ENCODE data around the gene COL1A2. TPM values are rescaled to one million over a fixed set of nuclear protein-coding genes. Genes with fewer than 3 reads are reported as not detected.

Gene COL1A2
- total RNA-seq, 1 donor from 2014 or later, result 321 TPM

GRCh38 chr7:94421681-94422080 lies 27.0 kb downstream of the COL1A2 start:
- H3K36me3 ChIP-seq, result peaks cover 75% of the 10 kb centered on the region
- no peak for ATAC-seq
- H3K27ac ChIP-seq, result no peak overlapping the region
- H3K9me3 ChIP-seq, result no peaks in the 10 kb centered on the region
- H3K4me3 ChIP-seq, result no peak overlapping the region
- no peak for TF ChIP-seq CTCF (IDR thresholded peaks at IDR 0.05)
- no peak for DNase-seq
- no peaks in the 10 kb centered on the region for H3K27me3 ChIP-seq
- H3K4me1 ChIP-seq, result no peaks in the 10 kb centered on the region
- intact Hi-C loops (cut with DNase I), result no loop called here

GRCh38 chr7:94422136-94422535 lies 27.4 kb downstream of the COL1A2 start:
- Histone ChIP-seq H3K27ac (no peak overlapping the region), H3K36me3 (peaks cover 76% of the 10 kb centered on the region), H3K9me3 (no peaks in the 10 kb centered on the region), H3K27me3 (no peaks in the 10 kb centered on the region), H3K4me3 (no peak overlapping the region), H3K4me1 (no peaks in the 10 kb centered on the region)
- no peak for DNase-seq
- ATAC-seq, result no peak
- no peak for TF ChIP-seq CTCF (IDR thresholded peaks at IDR 0.05)
- intact Hi-C loops (cut with DNase I), result no loop called here

- DNase-seq (no peak), ATAC-seq (no peak)
- Histone ChIP-seq H3K4me3 (no peak overlapping the region), H3K27ac (no peak overlapping the region), H3K4me1 (no peaks in the 10 kb centered on the region), H3K36me3 (peaks cover 68% of the 10 kb centered on the region), H3K27me3 (no peaks in the 10 kb centered on the region), H3K9me3 (no peaks in the 10 kb centered on the region)
- no peak for TF ChIP-seq CTCF (IDR thresholded peaks at IDR 0.05)
- intact Hi-C loops (cut with DNase I), result no loop called here
Observed at GRCh38 chr7:94422827-94423460, 28.2 kb downstream of the COL1A2 start.

- intact Hi-C loops (cut with DNase I), result no loop called here
- H3K36me3 ChIP-seq, result peaks cover 61% of the 10 kb centered on the region
- H3K4me3 ChIP-seq, result no peak overlapping the region
- TF ChIP-seq CTCF (IDR thresholded peaks at IDR 0.05), result no peak
- DNase-seq, result no peak
- H3K9me3 ChIP-seq, result no peaks in the 10 kb centered on the region
- H3K27me3 ChIP-seq, result no peaks in the 10 kb centered on the region
- H3K4me1 ChIP-seq, result no peaks in the 10 kb centered on the region
- no peak overlapping the region for H3K27ac ChIP-seq
- ATAC-seq, result no peak
Observed at GRCh38 chr7:94423863-94424735, 29.4 kb downstream of the COL1A2 start.

- DNase-seq (no peak), ATAC-seq (no peak)
- Histone ChIP-seq H3K27me3 (no peaks in the 10 kb centered on the region), H3K9me3 (no peaks in the 10 kb centered on the region), H3K36me3 (peaks cover 57% of the 10 kb centered on the region), H3K4me1 (no peaks in the 10 kb centered on the region), H3K4me3 (no peak overlapping the region), H3K27ac (no peak overlapping the region)
- no peak for TF ChIP-seq CTCF (IDR thresholded peaks at IDR 0.05)
- intact Hi-C loops (cut with DNase I), result no loop called here
Observed at GRCh38 chr7:94425546-94425945, 30.9 kb downstream of the COL1A2 start.
